GM19438 (cell line): Measurements from ENCODE around the gene DLG2.

Experiments
- ATAC-seq: cut with Tn5 transposase; IDR thresholded peaks from one replicate; pipeline ENCODE4 v1.9.1; 2021; ENCODE audit warnings: low read depth; ENCODE audit not compliant: unreplicated experiment

The DLG2 gene

DNA sequence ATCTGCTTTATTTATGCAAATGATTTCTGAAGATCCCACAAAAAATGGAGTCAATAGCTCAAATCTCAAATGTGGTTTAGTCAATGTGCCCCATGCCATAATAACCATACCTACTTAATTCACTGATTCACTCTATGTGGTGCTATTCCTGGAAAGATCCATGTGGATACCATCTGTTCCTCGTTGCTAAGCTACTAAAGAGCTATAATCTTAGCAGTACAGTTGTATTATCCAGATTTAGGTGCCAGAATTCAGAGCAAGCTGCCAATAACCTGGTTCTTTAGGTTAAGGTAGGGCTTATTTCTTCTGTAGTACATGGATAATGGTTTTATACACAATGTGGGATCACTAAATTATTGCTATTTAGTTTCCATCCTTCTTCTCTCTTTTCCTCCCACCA lies 1366.3 kb downstream of the DLG2 start:
- ATAC-seq, result no peak

DNA sequence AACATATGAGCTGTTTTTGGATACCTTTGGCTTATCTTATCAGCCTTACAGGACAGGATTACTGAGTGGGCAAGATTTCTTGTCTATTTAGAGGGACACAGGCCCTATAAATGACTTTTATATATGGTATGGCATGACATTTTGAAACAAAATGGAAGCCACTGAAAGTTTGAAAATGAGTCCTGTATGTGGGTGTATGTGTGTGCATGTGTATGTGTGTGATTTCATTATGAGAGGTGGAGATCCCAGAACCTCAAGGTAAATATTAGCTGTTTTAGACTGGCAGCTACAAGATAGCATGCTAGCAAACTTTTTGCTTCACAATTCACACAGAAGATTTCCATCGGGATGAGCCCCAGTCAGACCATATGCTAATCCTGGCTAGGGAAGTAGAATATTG lies 1370.5 kb downstream of the DLG2 start:
- no peak for ATAC-seq

DNA sequence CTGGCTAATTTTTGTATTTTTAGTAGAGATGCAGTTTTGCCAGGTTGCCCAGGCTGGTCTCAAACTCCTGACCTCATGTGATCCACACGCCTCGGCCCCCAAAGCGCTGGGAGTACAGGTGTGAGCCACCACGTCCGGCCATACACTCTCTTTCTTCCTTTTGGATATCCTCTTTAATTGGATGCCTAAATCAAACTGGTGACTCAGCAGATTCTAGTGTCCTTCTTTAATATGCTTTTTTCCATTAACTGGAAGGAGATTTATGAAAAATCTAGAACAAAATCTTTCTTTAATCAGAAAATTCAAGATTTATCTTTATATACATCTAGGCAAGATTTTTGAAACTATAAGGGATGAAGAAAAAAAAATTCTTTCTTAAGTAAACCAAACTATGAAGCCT lies 1371.7 kb downstream of the DLG2 start:
- ATAC-seq, result no peak

DNA sequence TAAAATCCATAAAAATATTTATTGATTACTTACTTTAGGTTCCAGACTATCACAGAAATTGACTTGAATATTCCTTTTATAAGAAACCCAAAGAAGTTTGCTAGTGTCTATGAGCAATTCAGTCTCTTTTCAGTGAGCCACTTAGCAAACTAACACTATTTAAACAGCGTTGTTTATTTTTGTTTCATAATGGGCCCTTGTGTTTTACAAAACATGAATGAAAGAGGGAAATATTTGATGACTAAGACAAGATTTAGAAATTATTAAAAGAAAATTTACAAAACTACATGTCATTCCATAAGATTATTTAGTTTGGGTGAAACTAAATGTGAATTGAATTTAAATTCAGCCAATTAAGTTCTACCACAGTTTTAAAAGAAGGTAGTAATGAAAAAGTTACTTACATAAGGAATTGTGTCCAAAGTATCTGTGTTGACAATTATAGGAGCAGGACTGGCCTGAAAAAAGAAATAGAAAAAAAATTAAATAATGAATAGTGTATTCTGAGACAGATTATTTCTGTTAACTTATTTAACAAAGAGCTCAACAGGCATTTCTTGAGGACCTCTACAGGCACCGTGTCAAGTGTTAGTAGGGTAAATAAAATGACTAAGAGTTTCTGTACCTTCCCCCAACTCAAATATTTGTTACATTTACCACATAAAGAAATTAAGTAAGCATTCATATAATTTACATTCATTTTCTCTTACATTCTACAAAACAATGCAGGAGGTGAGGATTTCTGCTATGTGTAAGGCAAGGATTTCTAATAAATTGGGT lies 1376.1 kb downstream of the DLG2 start:
- ATAC-seq, result no peak

DNA sequence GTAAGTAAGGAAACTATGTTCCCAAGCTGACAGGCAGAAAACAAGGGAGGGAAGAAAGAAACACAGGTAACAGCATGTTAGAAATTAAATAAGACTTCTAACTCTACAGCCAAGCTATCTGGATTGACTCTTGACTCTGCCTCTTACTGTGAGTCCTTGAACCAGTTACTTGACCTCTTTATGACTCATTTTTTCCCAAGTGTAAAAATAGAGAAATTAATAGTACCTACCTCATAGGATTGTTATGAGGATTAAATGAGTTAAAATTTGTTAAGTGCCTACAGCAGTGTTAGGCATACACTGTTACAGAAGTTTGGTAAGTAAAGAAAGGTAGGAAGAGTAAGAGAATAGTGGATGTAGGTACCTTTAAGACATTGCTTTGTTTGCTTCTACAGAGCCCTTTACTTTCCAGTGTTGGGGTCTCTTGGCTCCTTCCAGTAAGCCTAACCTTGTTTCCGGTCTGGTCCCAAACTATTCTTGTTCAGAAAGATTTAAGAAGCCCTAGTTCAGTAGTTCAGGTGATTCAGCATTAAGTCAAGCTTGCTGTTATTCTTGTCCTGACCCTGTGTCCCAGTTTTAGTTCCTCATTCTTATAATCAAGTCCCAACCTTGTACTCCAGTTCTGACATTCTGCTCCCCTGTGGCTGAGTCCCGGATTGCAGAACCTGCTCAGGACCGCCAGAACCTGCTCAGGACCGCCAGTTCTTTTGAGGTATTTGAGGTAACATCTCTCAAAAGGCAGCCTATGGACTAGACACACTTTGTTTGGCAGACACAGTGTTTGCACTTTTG lies 1377.6 kb downstream of the DLG2 start:
- ATAC-seq, result no peak

DNA sequence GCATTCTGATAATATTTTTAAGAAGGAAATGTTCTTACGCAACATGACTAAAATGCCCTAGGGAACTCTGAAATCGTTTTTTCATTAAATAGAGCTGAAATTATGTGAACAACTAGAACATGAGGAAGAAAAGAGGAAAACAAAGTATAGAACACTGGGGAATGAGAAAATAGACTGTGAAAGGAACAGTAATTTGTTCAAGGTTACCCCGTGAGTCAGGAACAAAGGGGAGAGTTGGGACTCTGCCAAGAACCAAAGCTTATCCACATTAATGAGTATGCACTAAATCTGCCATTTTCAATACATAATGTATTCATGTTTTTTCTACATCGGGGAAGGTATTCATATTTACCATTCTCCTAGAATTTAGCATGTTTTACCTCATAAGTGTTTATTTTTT lies 1379.2 kb downstream of the DLG2 start:
- no peak for ATAC-seq

DNA sequence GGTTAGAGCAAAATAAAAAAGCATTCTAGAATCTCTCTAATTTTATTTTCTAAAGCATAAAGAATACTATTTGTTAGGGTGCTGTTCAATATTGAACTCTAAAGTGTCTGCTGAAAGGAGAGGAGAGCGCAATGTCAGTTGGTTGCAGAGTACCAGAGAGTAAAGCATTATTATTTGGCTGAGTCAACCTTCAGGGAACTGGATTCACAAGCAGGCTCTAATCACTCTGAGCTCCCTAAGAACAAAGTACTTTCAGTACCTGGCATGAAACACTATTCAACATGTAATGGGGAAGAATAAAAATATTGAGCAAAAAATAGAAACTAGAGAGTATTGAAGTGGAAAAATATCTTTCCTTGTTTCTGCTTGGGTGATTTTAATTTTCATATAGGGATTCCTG lies 1380.0 kb downstream of the DLG2 start:
- no peak for ATAC-seq

DNA sequence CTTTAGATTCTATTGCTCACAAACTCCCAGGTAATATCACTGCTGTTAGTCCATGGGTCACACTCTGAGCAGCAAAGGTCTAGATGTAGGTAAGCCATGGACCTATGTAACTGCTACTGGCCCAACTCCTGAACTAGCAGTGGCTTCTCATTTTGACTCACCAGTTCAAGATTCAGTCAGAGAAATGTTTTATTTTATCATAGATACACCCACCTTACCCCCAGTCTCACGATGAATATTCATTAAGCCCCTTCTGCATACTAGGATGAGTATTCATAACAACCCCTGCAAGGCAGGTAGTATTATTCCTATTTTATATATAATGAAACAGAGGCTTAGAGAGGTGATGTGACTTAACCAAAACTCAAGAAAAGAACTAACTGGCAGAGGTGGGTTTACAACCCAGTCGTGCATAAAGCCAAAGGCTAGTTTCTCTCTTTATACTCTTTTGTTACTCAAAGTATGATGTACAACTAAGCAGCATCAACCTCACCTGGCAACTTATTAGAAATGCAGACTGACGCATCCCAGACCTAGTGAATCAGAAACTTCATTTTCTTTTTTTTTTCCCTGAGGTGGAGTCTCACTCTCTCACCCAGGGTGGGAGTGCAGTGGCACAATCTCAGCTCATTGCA lies 1383.4 kb downstream of the DLG2 start:
- ATAC-seq, result no peak

DNA sequence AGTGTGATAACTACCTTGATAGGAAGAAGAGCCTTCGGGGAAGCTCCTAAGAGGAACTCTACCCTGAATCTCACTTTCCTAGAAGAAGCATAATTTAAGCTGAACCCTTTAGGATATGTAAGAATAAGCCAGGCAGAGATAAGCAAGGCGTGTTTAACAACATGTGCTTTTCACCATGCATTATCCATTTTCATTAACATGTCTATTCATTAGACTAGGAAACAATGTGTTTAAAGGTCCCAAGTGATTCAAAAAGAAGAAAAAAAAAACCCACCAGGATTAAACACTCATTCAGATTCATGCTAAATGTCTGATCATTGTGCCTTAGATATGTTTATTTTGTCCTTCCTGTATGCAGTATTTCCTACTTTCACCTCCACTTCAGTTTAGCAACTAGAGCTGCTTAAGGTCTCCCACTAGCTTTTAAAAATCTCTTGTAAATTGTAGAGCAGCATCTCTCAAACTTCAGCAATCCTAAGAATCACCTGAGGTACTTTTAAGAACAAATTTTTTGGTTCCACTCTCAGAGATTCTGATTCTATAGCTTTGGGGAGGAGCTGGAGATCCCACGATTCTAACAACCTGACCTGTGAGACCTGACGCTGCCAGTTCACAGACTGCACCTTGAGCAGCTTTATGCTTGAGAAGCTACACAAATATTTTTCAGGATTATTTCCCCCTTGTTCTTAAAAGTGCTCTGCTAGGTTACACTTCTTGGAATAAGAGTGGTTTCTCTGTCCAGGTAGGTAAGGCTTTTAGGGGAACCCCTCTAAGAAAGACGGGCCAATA lies 1385.6 kb downstream of the DLG2 start:
- ATAC-seq, result no peak

DNA sequence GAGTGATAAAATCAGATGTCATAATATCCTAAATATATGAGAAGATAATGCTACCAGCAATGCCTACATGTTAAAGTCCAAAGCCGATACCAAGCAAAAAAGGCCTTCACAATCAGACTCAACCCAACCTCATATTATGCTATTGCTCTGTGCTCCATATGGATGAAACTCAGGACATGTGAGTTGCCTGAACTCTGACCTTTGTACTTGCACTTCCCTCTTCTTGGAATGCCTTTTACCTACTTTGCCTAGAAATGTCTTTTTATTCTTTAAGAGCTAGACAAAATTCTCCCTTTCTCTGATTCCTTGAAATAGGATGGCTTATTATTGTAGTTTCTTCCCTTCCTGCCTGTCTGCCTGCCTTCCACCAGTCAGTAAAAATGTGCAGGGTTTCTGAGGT lies 1386.3 kb downstream of the DLG2 start:
- ATAC-seq, result no peak

DNA sequence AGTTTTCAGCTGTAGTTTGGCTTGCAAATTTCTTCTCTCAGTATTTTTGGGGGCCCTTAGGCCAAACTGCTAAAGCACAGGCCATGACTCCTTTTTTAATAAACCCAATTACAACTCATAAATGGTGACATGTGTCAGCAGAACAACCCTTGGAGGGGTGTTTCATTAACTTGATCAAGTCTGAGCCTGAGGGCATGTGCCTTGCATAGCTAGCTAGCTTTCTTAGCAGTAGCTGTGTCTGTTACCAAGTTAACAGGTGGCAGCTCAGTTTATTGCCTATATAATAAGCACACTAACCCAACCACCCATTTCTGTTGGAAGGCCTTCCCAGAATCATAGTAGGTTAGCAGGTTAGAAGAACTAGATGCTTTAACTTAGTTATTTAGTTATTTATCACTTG lies 1390.7 kb downstream of the DLG2 start:
- ATAC-seq, result no peak

DNA sequence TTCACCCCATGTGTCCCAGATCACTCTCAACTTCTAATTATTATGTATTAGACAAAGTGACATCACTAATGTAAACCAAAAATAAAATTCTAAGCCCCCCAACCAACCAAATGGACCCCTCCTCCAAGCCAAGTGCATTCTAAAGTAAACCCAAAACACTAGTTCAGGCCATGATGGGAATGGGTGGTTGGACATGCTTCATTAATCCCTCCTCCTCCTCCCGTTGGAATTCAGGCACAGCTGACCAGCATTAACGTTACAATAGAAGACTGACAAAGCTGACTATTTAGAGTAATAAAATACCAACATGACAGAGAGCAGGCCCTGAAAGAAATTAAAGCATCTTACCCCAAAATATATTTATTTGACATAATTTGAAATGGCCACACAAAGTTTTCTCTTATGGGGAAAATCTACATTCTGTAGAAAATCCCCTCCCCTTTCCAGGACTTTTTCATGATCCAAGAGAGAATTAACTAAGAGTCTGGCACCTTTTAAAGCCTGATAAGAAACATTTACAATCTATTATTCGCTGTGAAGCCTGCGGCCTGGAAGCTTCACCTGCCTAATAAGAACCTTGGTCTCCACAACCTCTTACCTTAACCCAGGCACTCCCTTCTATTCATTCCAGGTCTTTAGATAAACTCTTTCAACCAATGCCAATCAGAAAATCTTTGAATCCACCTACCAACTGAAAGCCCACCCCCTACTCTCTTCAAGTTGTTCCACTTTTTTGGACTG lies 1392.5 kb downstream of the DLG2 start:
- ATAC-seq, result no peak

DNA sequence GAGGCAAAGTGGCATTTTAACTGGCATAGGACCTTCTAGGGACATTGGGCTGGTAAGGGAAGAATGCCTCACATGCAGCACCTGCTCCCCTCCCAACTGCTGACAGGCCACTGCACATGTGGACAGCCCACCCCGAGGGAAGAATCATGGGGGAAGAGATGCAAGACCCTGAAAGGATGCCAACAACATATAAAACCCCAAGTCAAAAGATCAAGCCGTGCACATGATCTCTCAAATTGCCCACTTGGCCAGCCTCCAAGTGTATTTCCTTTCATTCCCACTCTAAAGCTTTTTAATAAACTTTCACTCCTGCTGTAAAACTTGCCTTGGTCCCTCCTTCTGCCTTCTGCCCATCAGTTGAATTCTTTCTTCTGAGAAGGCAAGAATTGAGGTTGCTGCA lies 1393.1 kb downstream of the DLG2 start:
- ATAC-seq, result no peak

DNA sequence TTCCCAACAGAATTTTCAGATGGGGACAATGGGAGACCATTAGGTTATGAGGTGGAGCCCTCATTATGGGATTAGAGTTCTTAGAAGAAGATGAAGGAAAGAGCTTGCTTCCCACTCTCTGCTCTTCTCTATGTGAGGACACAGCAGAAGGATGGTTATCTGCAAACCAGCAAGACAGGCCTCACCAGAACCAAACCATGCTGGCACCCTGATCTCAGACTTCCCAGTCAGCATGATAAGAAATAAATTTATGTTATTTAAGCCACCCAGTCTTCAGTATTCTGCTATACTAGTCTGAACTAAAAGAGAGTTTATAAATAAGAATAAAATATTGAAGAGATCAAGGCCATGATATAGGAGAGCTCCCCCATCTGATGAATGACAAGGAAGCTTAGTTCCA lies 1394.6 kb downstream of the DLG2 start:
- ATAC-seq, result no peak

DNA sequence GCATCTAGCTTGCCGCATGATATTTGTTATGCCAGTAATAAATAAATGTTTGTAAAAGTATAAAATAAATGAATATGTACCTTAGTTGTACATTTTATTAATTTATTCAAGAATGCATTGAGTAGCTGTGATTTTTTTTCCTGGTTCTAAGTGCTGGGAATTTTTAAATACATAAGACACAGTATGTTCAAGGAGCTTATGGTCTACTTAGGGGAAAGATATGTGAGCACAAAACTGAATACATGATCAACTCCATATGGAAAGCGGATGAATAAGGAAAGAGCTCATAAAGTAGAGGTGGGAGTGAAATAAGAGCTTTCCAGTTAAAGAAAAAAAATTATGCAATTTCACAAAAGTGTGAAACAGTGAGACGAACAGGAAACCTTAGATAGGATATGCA lies 1396.7 kb downstream of the DLG2 start:
- ATAC-seq, result no peak

DNA sequence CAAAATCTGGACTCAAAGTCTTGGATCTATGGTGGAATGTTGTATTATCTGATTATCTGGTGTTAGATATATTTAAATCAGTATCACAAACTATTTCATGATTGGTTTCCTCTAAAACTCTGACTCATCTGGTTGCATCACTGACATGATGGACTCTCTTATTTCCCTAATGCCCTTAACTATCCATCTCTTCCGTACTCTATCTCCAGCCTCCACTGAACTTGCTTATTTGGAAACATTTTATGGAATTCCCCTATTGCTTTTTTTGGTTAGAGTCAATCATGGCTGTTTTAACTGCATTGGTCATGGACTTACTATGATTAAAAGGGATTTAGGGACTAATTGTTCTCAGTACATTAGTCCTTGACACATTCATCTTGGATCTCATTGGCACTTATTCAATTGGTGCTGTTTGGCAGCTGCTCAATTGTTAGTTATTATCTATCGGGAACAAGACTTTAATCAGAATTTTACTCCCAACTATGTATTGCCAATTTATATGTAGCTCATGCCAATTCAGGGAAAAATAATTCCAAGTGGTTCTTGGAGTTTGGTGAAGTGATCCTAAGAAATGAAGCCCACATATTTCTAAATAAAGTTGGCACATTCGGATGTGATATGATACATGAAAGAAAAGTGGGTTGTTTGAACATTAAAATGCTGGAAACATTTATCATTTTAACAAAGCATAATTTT lies 1399.0 kb downstream of the DLG2 start:
- ATAC-seq, result no peak

DNA sequence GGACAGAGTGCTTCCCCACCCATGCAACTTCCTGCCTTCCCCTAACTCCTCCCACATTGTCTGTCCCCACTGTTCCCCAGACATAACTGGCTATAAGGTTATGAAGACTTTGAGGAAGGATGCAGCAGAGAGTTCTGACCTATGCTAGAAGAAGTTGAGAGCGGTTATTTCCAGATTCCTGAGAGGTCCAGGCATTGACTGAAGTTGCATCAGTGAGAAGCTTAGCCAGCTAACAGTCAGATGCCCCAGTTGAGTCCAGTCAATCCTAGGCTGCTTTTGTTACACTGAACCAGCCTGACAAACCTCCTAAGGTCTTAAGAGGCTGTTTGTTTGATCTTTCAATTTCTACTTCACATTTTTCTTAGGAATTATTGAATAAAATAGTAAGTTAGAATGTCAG lies 1403.1 kb downstream of the DLG2 start:
- no peak for ATAC-seq

DNA sequence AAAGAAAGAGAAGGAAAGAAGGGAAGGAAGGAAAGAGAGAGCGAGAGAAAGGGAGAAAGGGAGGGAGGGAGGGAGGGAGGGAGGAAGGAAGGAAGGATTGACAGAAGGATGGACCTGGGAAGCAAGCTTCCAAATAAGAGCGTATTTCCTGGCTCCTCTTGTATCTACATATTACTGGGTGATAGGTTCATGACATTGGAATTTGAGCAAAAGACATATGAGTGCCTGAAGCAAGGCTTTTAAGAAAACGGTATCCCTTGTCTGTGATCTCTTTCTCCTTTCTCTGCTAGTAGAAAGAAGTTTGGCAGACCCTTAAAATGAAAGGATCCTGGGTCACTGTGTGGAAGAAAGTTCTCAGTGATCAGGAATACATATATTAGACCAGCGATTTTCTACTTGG lies 1408.8 kb downstream of the DLG2 start:
- ATAC-seq, result no peak

DNA sequence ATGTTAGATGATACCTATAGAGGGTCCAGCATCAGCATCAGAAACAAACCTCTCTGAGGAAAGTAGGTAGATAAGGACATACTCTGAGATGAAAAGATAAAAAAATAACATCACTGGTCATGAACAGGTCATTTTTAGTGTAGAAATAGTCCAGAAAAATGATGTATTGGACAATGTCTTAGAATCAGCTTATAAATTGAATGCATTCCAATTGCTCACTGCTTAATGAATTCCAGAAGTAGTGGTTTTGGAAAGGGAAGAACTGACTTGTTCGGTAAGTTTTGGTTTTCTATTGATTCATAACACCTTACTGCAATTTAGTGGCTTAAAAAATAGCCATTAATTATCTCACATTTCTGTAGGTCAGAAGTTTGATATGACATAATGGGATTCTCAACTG lies 1411.5 kb downstream of the DLG2 start:
- ATAC-seq, result no peak

DNA sequence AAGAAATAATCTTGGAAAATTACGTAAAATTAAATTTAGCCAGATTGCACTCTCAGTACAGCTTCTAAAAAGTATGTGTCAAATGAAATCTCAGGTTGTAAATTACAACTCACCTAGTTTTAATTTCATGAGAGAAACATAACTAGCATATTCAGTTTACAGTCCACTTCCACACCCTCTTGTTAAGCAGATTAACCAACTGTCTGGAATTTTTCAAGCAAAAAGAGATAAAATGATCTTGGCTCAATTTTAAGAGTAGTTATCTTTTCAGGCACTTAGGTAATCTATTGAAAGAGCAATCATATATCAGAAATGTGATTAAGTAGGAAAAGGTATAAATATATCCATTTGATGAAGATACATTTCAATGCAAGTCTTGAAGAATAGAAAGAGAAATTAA lies 1412.6 kb downstream of the DLG2 start:
- ATAC-seq, result no peak
